ENCODE data around the gene KCNK4. TPM values are rescaled to one million over a fixed set of nuclear protein-coding genes. Genes with fewer than 3 reads are reported as not detected.

The KCNK4 gene
- polyA plus RNA-seq, 3 donors, result not detected

GRCh38 chr11:64253481-64253880 is 37.6 kb upstream of the KCNK4 start:
- Histone ChIP-seq H3K4me2 (replicated peaks; ENCODE audit: extremely low read depth, low read length, poor library complexity, severe bottlenecking) (peak overlapping the region; percentile 98), H3K9me3 (replicated peaks in 1 of 2; ENCODE audit: control insufficient read depth in 1 of 2, insufficient read depth in 1 of 2, low read length in 2 of 2) (no peaks in the 10 kb centered on the region), H3K4me3 (replicated peaks in 1 of 3; ENCODE audit: low read depth in 2 of 3, low read length in 3 of 3) (no peak overlapping the region), H2AFZ (ENCODE audit: insufficient read depth, low read depth, low read length, poor library complexity, severe bottlenecking) (no peak overlapping the region), H3K4me1 (ENCODE audit: control insufficient read depth in 1 of 2, insufficient read depth in 2 of 2, low read length in 2 of 2) (peaks cover 25 to 36% of the 10 kb centered on the region in 2 donors), H3K27ac (ENCODE audit: low read depth in 1 of 2, low read length in 2 of 2) (no peak overlapping the region), H3K27me3 (ENCODE audit: control insufficient read depth in 2 of 2, insufficient read depth in 2 of 2, low read length in 2 of 2) (no peaks in the 10 kb centered on the region), H3K9ac (ENCODE audit: insufficient read depth, low read length, poor library complexity, severe bottlenecking) (no peak overlapping the region), H4K20me1 (ENCODE audit: insufficient read depth, low read length) (peaks cover 28% of the 10 kb centered on the region), H3K79me2 (ENCODE audit: insufficient read depth, low read length) (peaks cover 18% of the 10 kb centered on the region), H3K36me3 (replicated peaks in 1 of 2; ENCODE audit: control insufficient read depth in 1 of 2, insufficient read depth in 2 of 2, low read length in 2 of 2) (peaks cover 31 to 42% of the 10 kb centered on the region in 2 donors)
- 78% methylated on average over 2 of the region's 5 CpGs for WGBS (ENCODE audit: insufficient coverage)
- no peak for DNase-seq
- Mint-ChIP-seq H3K4me1 (peaks cover 28% of the 10 kb centered on the region), H3K27me3 (ENCODE audit: low read depth in 3 of 3) (peaks cover 3 to 10% (median 8%) of the 10 kb centered on the region in 3 donors), H3K27ac (peak overlapping the region in 3 of 7 donors; percentile 26 to 50 (median 38)), H3K9me3 (peaks cover 0 to 1% (median 0%) of the 10 kb centered on the region in 7 donors), H3K4me3 (peak overlapping the region in 1 of 2 donors; percentile 43), H3K36me3 (peaks cover 29 to 43% of the 10 kb centered on the region in 2 donors)
- intact Hi-C loops (cut with micrococcal nuclease), result loop anchor here (2.0 to 5.0 kb wide), 2 partner anchors 15 to 34 kb away; partner anchors contain the start of gene GPR137 (in 1 of the 2)
- TF ChIP-seq CTCF (IDR thresholded peaks at IDR 0.05), result no peak

GRCh38 chr11:64254326-64254725 is 36.8 kb upstream of the KCNK4 start:
- WGBS (ENCODE audit: insufficient coverage), result 98% methylated on average over 5 of the region's 7 CpGs
- no peak overlapping the region for H3K27ac ChIP-seq (ENCODE audit: low read depth in 1 of 2, low read length in 2 of 2)
- Mint-ChIP-seq H3K9me3 (peaks cover 0 to 1% (median 0%) of the 10 kb centered on the region in 7 donors), H3K4me3 (no peak overlapping the region), H3K27me3 (ENCODE audit: low read depth in 3 of 3) (peaks cover 3 to 10% (median 5%) of the 10 kb centered on the region in 3 donors), H3K27ac (peak overlapping the region in 2 of 7 donors; percentile 30 to 57), H3K4me1 (peaks cover 28% of the 10 kb centered on the region), H3K36me3 (peaks cover 35 to 51% of the 10 kb centered on the region in 2 donors)
- H3K4me2 ChIP-seq (replicated peaks; ENCODE audit: extremely low read depth, low read length, poor library complexity, severe bottlenecking), result no peak overlapping the region
- H4K20me1 ChIP-seq (ENCODE audit: insufficient read depth, low read length), result peaks cover 28% of the 10 kb centered on the region
- H3K4me1 ChIP-seq (ENCODE audit: control insufficient read depth in 1 of 2, insufficient read depth in 2 of 2, low read length in 2 of 2), result peaks cover 25 to 36% of the 10 kb centered on the region in 2 donors
- no peak for DNase-seq
- TF ChIP-seq CTCF (IDR thresholded peaks at IDR 0.05), result no peak
- no peaks in the 10 kb centered on the region for H3K9me3 ChIP-seq (replicated peaks in 1 of 2; ENCODE audit: control insufficient read depth in 1 of 2, insufficient read depth in 1 of 2, low read length in 2 of 2)
- peaks cover 18% of the 10 kb centered on the region for H3K79me2 ChIP-seq (ENCODE audit: insufficient read depth, low read length)
- no peak overlapping the region for H2AFZ ChIP-seq (ENCODE audit: insufficient read depth, low read depth, low read length, poor library complexity, severe bottlenecking)
- no peak overlapping the region for H3K9ac ChIP-seq (ENCODE audit: insufficient read depth, low read length, poor library complexity, severe bottlenecking)
- H3K27me3 ChIP-seq (ENCODE audit: control insufficient read depth in 2 of 2, insufficient read depth in 2 of 2, low read length in 2 of 2), result no peaks in the 10 kb centered on the region
- no peak overlapping the region for H3K4me3 ChIP-seq (replicated peaks in 1 of 3; ENCODE audit: low read depth in 2 of 3, low read length in 3 of 3)
- intact Hi-C loops (cut with micrococcal nuclease), result loop anchor here in 1 of 2 donors (5.0 kb wide), 1 partner anchor 33 kb away; the partner anchor contains the start of gene GPR137
- H3K36me3 ChIP-seq (replicated peaks in 1 of 2; ENCODE audit: control insufficient read depth in 1 of 2, insufficient read depth in 2 of 2, low read length in 2 of 2), result peaks cover 40 to 51% of the 10 kb centered on the region in 2 donors
